Urothelium cell line (cell line): ENCODE data around the gene SMIM10L2A.
"Not testable (repeated sequence)": the region's sequence is repeated elsewhere in the genome, so short reads cannot be mapped to it uniquely, and the experiment has no call there.

ENCODE experiments used
- DNase-seq: peaks from one replicate; pipeline ENCODE4 v3.0.0; 2011; ENCODE audit warnings: low spot score, mixed read lengths
- FAIRE-seq: peaks from 2 replicates; lab custom pipeline; 2011; peaks lifted over from hg19 to GRCh38; lab: Jason Lieb, UNC

The SMIM10L2A gene

GRCh38 chrX:135421932-135422809 is at the start of gene SMIM10L2A:
Gene SMIM10L2A, plus strand, starts transcription at chrX:135421944. Its CDS starts 188 bp downstream, at chrX:135422132.
- FAIRE-seq (no peak), DNase-seq (no peak)

- FAIRE-seq (no peak), DNase-seq (no peak)
Measured at GRCh38 chrX:135373357-135373756, 48.4 kb upstream of the SMIM10L2A start.

- DNase-seq (no peak), FAIRE-seq (no peak)
Measured at GRCh38 chrX:135382260-135382659, 39.5 kb upstream of the SMIM10L2A start.

GRCh38 chrX:135383249-135383648 is 38.5 kb upstream of the SMIM10L2A start:
- FAIRE-seq (no peak), DNase-seq (no peak)

GRCh38 chrX:135384161-135384836 is 37.4 kb upstream of the SMIM10L2A start:
- DNase-seq (no peak), FAIRE-seq (no peak)

GRCh38 chrX:135388841-135389240 is 32.9 kb upstream of the SMIM10L2A start:
- no peak for FAIRE-seq

GRCh38 chrX:135389243-135389642 is 32.5 kb upstream of the SMIM10L2A start:
- FAIRE-seq, result no peak
- DNase-seq, result no peak

More at GRCh38 chrX:135388841-135389240, 32.9 kb upstream of the SMIM10L2A start:
- no peak for DNase-seq

- FAIRE-seq (no peak), DNase-seq (peak; percentile 6)
Measured at GRCh38 chrX:135389717-135390116, 32.0 kb upstream of the SMIM10L2A start.

- FAIRE-seq (no peak), DNase-seq (no peak)
Measured at GRCh38 chrX:135391734-135392133, 30.0 kb upstream of the SMIM10L2A start.

GRCh38 chrX:135393051-135393450 is 28.7 kb upstream of the SMIM10L2A start:
- DNase-seq, result no peak
- FAIRE-seq, result no peak

- no peak for DNase-seq
- no peak for FAIRE-seq
Measured at GRCh38 chrX:135395064-135395463, 26.7 kb upstream of the SMIM10L2A start.

- DNase-seq (peak; percentile 3), FAIRE-seq (no peak)
Measured at GRCh38 chrX:135396109-135396508, 25.6 kb upstream of the SMIM10L2A start.

GRCh38 chrX:135396566-135396965 is 25.2 kb upstream of the SMIM10L2A start:
- no peak for FAIRE-seq

GRCh38 chrX:135397652-135398051 is 24.1 kb upstream of the SMIM10L2A start:
- DNase-seq (no peak), FAIRE-seq (no peak)

More at GRCh38 chrX:135396566-135396965, 25.2 kb upstream of the SMIM10L2A start:
- no peak for DNase-seq

- FAIRE-seq (no peak), DNase-seq (no peak)
Measured at GRCh38 chrX:135403374-135403773, 18.4 kb upstream of the SMIM10L2A start.

GRCh38 chrX:135406428-135406827 is 15.3 kb upstream of the SMIM10L2A start:
- DNase-seq, FAIRE-seq: not testable (repeated sequence)

- FAIRE-seq, result no peak
Measured at GRCh38 chrX:135408794-135409193, 12.9 kb upstream of the SMIM10L2A start.

GRCh38 chrX:135410861-135411627 is 10.7 kb upstream of the SMIM10L2A start:
- FAIRE-seq (no peak), DNase-seq (no peak)

More at GRCh38 chrX:135408794-135409193, 12.9 kb upstream of the SMIM10L2A start:
- DNase-seq, result no peak

- DNase-seq, result no peak
- no peak for FAIRE-seq
Measured at GRCh38 chrX:135411893-135412292, 9.9 kb upstream of the SMIM10L2A start.

GRCh38 chrX:135416546-135416945 is 5.2 kb upstream of the SMIM10L2A start:
- FAIRE-seq (no peak), DNase-seq (peak; percentile 1)

GRCh38 chrX:135420831-135421230 is 913 bp upstream of the SMIM10L2A start:
- no peak for FAIRE-seq
- no peak for DNase-seq
